Measurements from ENCODE around the gene KRTAP4-12. TPM values are rescaled to one million over a fixed set of nuclear protein-coding genes. Genes with fewer than 3 reads are reported as not detected.

The KRTAP4-12 gene
- total RNA-seq, 2 experiments from 2014 or later: not detected

GRCh38 chr17:41147531-41148204 is 23.7 kb upstream of the KRTAP4-12 start:
- POLR2A ChIA-PET: no interaction called here
- peaks cover 5% of the 10 kb centered on the region for H3K27me3 Mint-ChIP-seq
- TF ChIP-seq, protein P1, sequence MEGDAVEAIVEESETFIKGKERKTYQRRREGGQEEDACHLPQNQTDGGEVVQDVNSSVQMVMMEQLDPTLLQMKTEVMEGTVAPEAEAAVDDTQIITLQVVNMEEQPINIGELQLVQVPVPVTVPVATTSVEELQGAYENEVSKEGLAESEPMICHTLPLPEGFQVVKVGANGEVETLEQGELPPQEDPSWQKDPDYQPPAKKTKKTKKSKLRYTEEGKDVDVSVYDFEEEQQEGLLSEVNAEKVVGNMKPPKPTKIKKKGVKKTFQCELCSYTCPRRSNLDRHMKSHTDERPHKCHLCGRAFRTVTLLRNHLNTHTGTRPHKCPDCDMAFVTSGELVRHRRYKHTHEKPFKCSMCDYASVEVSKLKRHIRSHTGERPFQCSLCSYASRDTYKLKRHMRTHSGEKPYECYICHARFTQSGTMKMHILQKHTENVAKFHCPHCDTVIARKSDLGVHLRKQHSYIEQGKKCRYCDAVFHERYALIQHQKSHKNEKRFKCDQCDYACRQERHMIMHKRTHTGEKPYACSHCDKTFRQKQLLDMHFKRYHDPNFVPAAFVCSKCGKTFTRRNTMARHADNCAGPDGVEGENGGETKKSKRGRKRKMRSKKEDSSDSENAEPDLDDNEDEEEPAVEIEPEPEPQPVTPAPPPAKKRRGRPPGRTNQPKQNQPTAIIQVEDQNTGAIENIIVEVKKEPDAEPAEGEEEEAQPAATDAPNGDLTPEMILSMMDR (IDR thresholded peaks at IDR 0.05): no peak

DNA sequence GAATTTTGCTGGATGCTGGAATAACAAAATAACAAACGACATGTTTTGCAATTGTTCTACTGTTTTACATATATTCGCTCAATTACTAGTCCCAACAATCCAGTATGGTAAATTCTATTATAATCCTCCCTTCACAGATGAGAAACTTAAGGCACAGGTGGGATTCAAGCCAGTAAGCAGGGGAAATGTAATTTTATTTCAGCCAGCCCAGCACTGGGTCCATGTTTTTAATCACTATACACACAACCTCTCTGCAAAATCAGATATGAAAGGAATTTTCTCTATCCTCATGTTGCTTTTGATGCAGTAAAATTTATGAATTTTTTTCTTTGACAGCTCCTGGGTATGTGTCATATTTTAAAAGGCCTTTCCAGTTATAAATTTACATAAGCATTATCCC is 21.3 kb upstream of the KRTAP4-12 start:
- H3K27me3 Mint-ChIP-seq: peaks cover 5% of the 10 kb centered on the region
- ATAC-seq (ENCODE audit: poor library complexity) (no peak), DNase-seq (no peak)
- H3K9me3 Mint-ChIP-seq: peaks cover 13% of the 10 kb centered on the region
- Histone ChIP-seq H3K4me1 (ENCODE audit: insufficient read depth, low read length) (no peaks in the 10 kb centered on the region), H3K36me3 (ENCODE audit: insufficient read depth, low read length) (no peaks in the 10 kb centered on the region), H3K27me3 (ENCODE audit: control insufficient read depth in 1 of 2, insufficient read depth in 2 of 2, low read length in 2 of 2) (no peaks in the 10 kb centered on the region), H3K4me3 (ENCODE audit: low read length) (no peak overlapping the region), H3K9me3 (ENCODE audit: control insufficient read depth in 1 of 2, insufficient read depth in 1 of 2, low read length in 2 of 2) (peaks cover 7 to 14% of the 10 kb centered on the region in 2 experiments), H3K27ac (ENCODE audit: low read depth in 1 of 2, low read length in 2 of 2) (no peak overlapping the region)
- no peak overlapping the region for H3K4me3 Mint-ChIP-seq
- peaks cover 15% of the 10 kb centered on the region for H3K36me3 Mint-ChIP-seq (ENCODE audit: low read depth)
- ChIA-PET POLR2A (no interaction called here), CTCF (no interaction called here)
- intact Hi-C loops (cut with DNase I, micrococcal nuclease): no loop called here
- TF ChIP-seq, protein P1 (IDR thresholded peaks at IDR 0.05): no peak
- no peak overlapping the region for H3K27ac Mint-ChIP-seq
- no peaks in the 10 kb centered on the region for H3K4me1 Mint-ChIP-seq (ENCODE audit: low read depth)

More at GRCh38 chr17:41147531-41148204, 23.7 kb upstream of the KRTAP4-12 start:
- peaks cover 5 to 9% of the 10 kb centered on the region in 2 experiments for H3K9me3 ChIP-seq (ENCODE audit: control insufficient read depth in 1 of 2, insufficient read depth in 1 of 2, low read length in 2 of 2)
- intact Hi-C loops (cut with DNase I, micrococcal nuclease): no loop called here
- H3K36me3 ChIP-seq (ENCODE audit: insufficient read depth, low read length): no peaks in the 10 kb centered on the region
- no peaks in the 10 kb centered on the region for H3K4me1 Mint-ChIP-seq (ENCODE audit: low read depth)
- no peaks in the 10 kb centered on the region for H3K27me3 ChIP-seq (ENCODE audit: control insufficient read depth in 1 of 2, insufficient read depth in 2 of 2, low read length in 2 of 2)
- CTCF ChIA-PET: no interaction called here
- DNase-seq: no peak
- H3K4me3 Mint-ChIP-seq: no peak overlapping the region
- H3K4me3 ChIP-seq (ENCODE audit: low read length): no peak overlapping the region
- H3K4me1 ChIP-seq (ENCODE audit: insufficient read depth, low read length): no peaks in the 10 kb centered on the region
- H3K27ac ChIP-seq (ENCODE audit: low read depth in 1 of 2, low read length in 2 of 2): no peak overlapping the region
- H3K27ac Mint-ChIP-seq: no peak overlapping the region
- peaks cover 10% of the 10 kb centered on the region for H3K36me3 Mint-ChIP-seq (ENCODE audit: low read depth)
- ATAC-seq (ENCODE audit: poor library complexity): no peak
- H3K9me3 Mint-ChIP-seq: peaks cover 5% of the 10 kb centered on the region

DNA sequence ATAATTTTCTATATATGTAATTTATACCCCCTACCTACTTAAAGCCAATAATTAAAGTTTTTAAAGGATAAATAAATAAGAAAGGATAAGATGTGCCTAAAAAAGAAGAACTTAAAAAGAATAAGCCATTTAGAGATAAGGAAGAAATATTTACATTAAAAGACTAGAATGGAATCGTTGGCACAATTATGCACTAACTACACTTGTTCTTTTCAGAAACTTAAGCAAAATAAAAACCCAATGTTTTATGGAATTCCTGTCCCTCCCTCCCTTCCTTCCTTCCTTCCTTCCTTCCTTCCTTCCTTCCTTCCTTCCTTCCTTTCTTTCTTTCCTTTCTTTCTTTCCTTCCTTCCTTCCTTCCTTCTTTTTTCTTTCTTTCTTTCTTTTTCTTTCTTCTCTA is 20.9 kb upstream of the KRTAP4-12 start:
- TF ChIP-seq, protein P1 (IDR thresholded peaks at IDR 0.05): no peak
- Histone ChIP-seq H3K4me3 (ENCODE audit: low read length) (no peak overlapping the region), H3K27me3 (ENCODE audit: control insufficient read depth in 1 of 2, insufficient read depth in 2 of 2, low read length in 2 of 2) (no peaks in the 10 kb centered on the region), H3K27ac (ENCODE audit: low read depth in 1 of 2, low read length in 2 of 2) (no peak overlapping the region), H3K36me3 (ENCODE audit: insufficient read depth, low read length) (no peaks in the 10 kb centered on the region), H3K4me1 (ENCODE audit: insufficient read depth, low read length) (no peaks in the 10 kb centered on the region), H3K9me3 (ENCODE audit: control insufficient read depth in 1 of 2, insufficient read depth in 1 of 2, low read length in 2 of 2) (peaks cover 12 to 16% of the 10 kb centered on the region in 2 experiments)
- DNase-seq: no peak
- ATAC-seq (ENCODE audit: poor library complexity): no peak
- no peak overlapping the region for H3K4me3 Mint-ChIP-seq
- CTCF ChIA-PET: no interaction called here
- H3K9me3 Mint-ChIP-seq: peaks cover 13% of the 10 kb centered on the region
- no peak overlapping the region for H3K27ac Mint-ChIP-seq
- peaks cover 5% of the 10 kb centered on the region for H3K27me3 Mint-ChIP-seq
- intact Hi-C loops (cut with DNase I, micrococcal nuclease): no loop called here
- H3K4me1 Mint-ChIP-seq (ENCODE audit: low read depth): no peaks in the 10 kb centered on the region
- POLR2A ChIA-PET: no interaction called here
- peaks cover 15% of the 10 kb centered on the region for H3K36me3 Mint-ChIP-seq (ENCODE audit: low read depth)

Measured in CD4-positive, alpha-beta T cell (primary cell).